Measurements from ENCODE around the gene SERPINE1.

SERPINE1 gene

GRCh38 chr7:101140339-101140699 lies 13.4 kb downstream of the SERPINE1 start:
- Histone ChIP-seq H3K4me1 (ENCODE audit: control insufficient read depth, low read length) (peaks cover 11% of the 10 kb centered on the region), H4K20me1 (ENCODE audit: control insufficient read depth, insufficient read depth, low read depth, low read length) (0 out of 2 replicates have a peak, but pooled peaks cover 3% of the 10 kb centered on the region), H3K9me3 (ENCODE audit: control insufficient read depth, insufficient read depth, low read length) (no peaks in the 10 kb centered on the region), H3K79me2 (ENCODE audit: control insufficient read depth, low read length) (no peaks in the 10 kb centered on the region), H3K27me3 (ENCODE audit: control insufficient read depth, low read length) (peaks cover 32% of the 10 kb centered on the region), H3F3A (ENCODE audit: control insufficient read depth, insufficient read depth) (0 out of 2 replicates have a peak, but pooled peaks cover 2% of the 10 kb centered on the region), H3K27ac (ENCODE audit: low read depth, low read length) (no peak overlapping the region), H3K36me3 (ENCODE audit: control insufficient read depth, low read length) (no peaks in the 10 kb centered on the region), H3K9me2 (replicated peaks; ENCODE audit: control insufficient read depth, low read length) (no peaks in the 10 kb centered on the region), H3K4me2 (ENCODE audit: low read length) (no peak overlapping the region), H3K4me3 (ENCODE audit: low read length) (no peak overlapping the region)
- TF ChIP-seq CTCF (IDR thresholded peaks at IDR 0.05; ENCODE audit: low read depth, low read length, poor library complexity, severe bottlenecking): no peak
- no peak for TF ChIP-seq EZH2phosphoT487 (IDR thresholded peaks at IDR 0.05; ENCODE audit: borderline replicate concordance, low read length)

- H3K27me3 ChIP-seq (ENCODE audit: control insufficient read depth, low read length): peaks cover 28% of the 10 kb centered on the region
- H3F3A ChIP-seq (ENCODE audit: control insufficient read depth, insufficient read depth): 0 out of 2 replicates have a peak, but pooled peaks cover 2% of the 10 kb centered on the region
- H3K36me3 ChIP-seq (ENCODE audit: control insufficient read depth, low read length): no peaks in the 10 kb centered on the region
- no peaks in the 10 kb centered on the region for H3K79me2 ChIP-seq (ENCODE audit: control insufficient read depth, low read length)
- H3K4me2 ChIP-seq (ENCODE audit: low read length): no peak overlapping the region
- H3K27ac ChIP-seq (ENCODE audit: low read depth, low read length): no peak overlapping the region
- no peak overlapping the region for H3K4me3 ChIP-seq (ENCODE audit: low read length)
- TF ChIP-seq CTCF (IDR thresholded peaks at IDR 0.05; ENCODE audit: low read depth, low read length, poor library complexity, severe bottlenecking) (no peak), EZH2phosphoT487 (IDR thresholded peaks at IDR 0.05; ENCODE audit: borderline replicate concordance, low read length) (no peak)
- peaks cover 11% of the 10 kb centered on the region for H3K4me1 ChIP-seq (ENCODE audit: control insufficient read depth, low read length)
- H3K9me2 ChIP-seq (replicated peaks; ENCODE audit: control insufficient read depth, low read length): no peaks in the 10 kb centered on the region
- H3K9me3 ChIP-seq (ENCODE audit: control insufficient read depth, insufficient read depth, low read length): no peaks in the 10 kb centered on the region
- 0 out of 2 replicates have a peak, but pooled peaks cover 3% of the 10 kb centered on the region for H4K20me1 ChIP-seq (ENCODE audit: control insufficient read depth, insufficient read depth, low read depth, low read length)
Measured at GRCh38 chr7:101140746-101141382, 14.0 kb downstream of the SERPINE1 start.

DNA sequence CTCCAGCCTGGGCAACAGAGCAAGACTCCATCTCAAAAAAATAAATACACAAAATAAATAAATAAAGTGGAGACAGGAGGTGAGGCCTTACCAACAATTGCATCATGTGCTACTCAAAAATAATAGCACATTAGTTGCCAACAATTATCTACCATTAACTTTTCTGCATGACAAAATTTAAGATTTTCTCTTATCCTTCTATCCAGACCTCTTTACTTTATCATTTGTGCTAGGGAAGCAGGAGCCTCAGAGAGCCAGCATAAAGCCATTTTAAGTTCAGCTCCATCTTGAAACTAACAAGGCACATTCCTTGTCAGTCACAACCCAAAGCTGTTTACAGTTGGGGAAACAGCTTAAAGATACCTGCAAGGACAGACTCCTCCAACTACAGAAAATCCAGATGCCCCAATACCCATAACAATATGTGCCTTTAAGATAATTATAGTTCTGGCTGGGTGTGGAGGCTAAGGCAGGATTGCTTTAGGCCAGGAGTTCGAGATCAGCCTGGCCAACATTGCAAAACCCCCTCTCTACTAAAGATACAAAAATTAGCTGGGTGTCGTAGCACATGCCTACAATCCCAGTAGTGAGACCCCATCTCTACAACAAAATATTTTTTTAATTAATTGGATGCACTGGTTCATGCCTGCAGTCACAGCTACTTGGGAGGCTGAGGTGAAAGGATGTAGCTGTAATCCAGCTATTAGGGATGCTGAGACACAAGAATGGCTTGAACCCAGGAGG lies 25.2 kb downstream of the SERPINE1 start:
- H3K4me2 ChIP-seq (ENCODE audit: low read length): no peak overlapping the region
- peaks cover 20% of the 10 kb centered on the region for H3K79me2 ChIP-seq (ENCODE audit: control insufficient read depth, low read length)
- no peaks in the 10 kb centered on the region for H3K9me2 ChIP-seq (replicated peaks; ENCODE audit: control insufficient read depth, low read length)
- no peak overlapping the region for H3K4me3 ChIP-seq (ENCODE audit: low read length)
- H3K4me1 ChIP-seq (ENCODE audit: control insufficient read depth, low read length): peaks cover 20% of the 10 kb centered on the region
- no peaks in the 10 kb centered on the region for H4K20me1 ChIP-seq (ENCODE audit: control insufficient read depth, insufficient read depth, low read depth, low read length)
- H3K36me3 ChIP-seq (ENCODE audit: control insufficient read depth, low read length): peaks cover 12% of the 10 kb centered on the region
- H3F3A ChIP-seq (ENCODE audit: control insufficient read depth, insufficient read depth): peaks cover 15% of the 10 kb centered on the region
- H3K27ac ChIP-seq (ENCODE audit: low read depth, low read length): no peak overlapping the region
- TF ChIP-seq CTCF (IDR thresholded peaks at IDR 0.05; ENCODE audit: low read depth, low read length, poor library complexity, severe bottlenecking) (no peak), EZH2phosphoT487 (IDR thresholded peaks at IDR 0.05; ENCODE audit: borderline replicate concordance, low read length) (no peak)
- H3K9me3 ChIP-seq (ENCODE audit: control insufficient read depth, insufficient read depth, low read length): no peaks in the 10 kb centered on the region
- H3K27me3 ChIP-seq (ENCODE audit: control insufficient read depth, low read length): peaks cover 34% of the 10 kb centered on the region

All from DOHH2 (cell line).